HG03103 (cell line): ENCODE results near the gene BGN.

ENCODE experiments used
- ATAC-seq: cut with Tn5 transposase; IDR thresholded peaks from one replicate; pipeline ENCODE4 v1.9.1; 2021; ENCODE audit warnings: low read depth; ENCODE audit not compliant: unreplicated experiment

The BGN gene

GRCh38 chrX:153557618-153558355, 63.0 kb downstream of the BGN start:
- no peak for ATAC-seq
